CD14-positive monocyte (primary cell): Measurements from ENCODE around the gene DENND10. TPM values are rescaled to one million over a fixed set of nuclear protein-coding genes. Genes with fewer than 3 reads are reported as not detected.
A peak's percentile ranks its signal among the peaks of the same experiment; 100 is the strongest.

ENCODE experiments used
- DNase-seq, 3 donors: peaks; one replicate each; pipeline ENCODE4 v3.0.0-alpha.2; 2011 to 2022
- H2AFZ ChIP-seq: 2 replicates; pipeline ENCODE4 v1.6.0; 2012; ENCODE audit warnings: mild to moderate bottlenecking, low read depth, low read length, inconsistent platforms; ENCODE audit not compliant: insufficient read depth, poor library complexity, severe bottlenecking
- H3K27ac ChIP-seq, 2 donors: 1 replicate in 1 of 2; 2 replicates in 1 of 2; pipeline ENCODE4 v1.5.1; 2012 to 2013; ENCODE audit warnings: low read length in 2 of 2, control low read depth in 1 of 2, inconsistent platforms in 1 of 2, low read depth in 1 of 2, mild to moderate bottlenecking in 1 of 2
- H3K27me3 ChIP-seq, 2 donors: one replicate each; pipeline versions ENCODE4 v1.6.0 to v1.6.1; 2011 to 2013; ENCODE audit warnings: low read length in 2 of 2; ENCODE audit not compliant: control insufficient read depth in 2 of 2, insufficient read depth in 2 of 2
- H3K36me3 ChIP-seq, 2 donors: replicated peaks in 1 of 2; 1 replicate in 1 of 2; 2 replicates in 1 of 2; pipeline versions ENCODE4 v1.5.1 to v1.6.1; 2012 to 2013; ENCODE audit warnings: low read length in 2 of 2, control low read depth in 1 of 2, inconsistent platforms in 1 of 2, mild to moderate bottlenecking in 1 of 2; ENCODE audit not compliant: insufficient read depth in 2 of 2, control insufficient read depth in 1 of 2
- H3K4me1 ChIP-seq, 2 donors: 1 replicate in 1 of 2; 2 replicates in 1 of 2; pipeline versions ENCODE4 v1.5.1 to v1.6.1; 2012 to 2013; ENCODE audit warnings: low read length in 2 of 2, control low read depth in 1 of 2, inconsistent platforms in 1 of 2, mild to moderate bottlenecking in 1 of 2, moderate library complexity in 1 of 2; ENCODE audit not compliant: insufficient read depth in 2 of 2, control insufficient read depth in 1 of 2
- H3K4me2 ChIP-seq: replicated peaks from 2 replicates; pipeline ENCODE3; 2012; ENCODE audit warnings: low read length, moderate library complexity, mild to moderate bottlenecking; ENCODE audit not compliant: poor library complexity, severe bottlenecking; ENCODE audit errors: extremely low read depth
- H3K4me3 ChIP-seq, 3 experiments: fragments of 200-600 bp in 1 of 3; sonication (generic) in 1 of 3; replicated peaks in 1 of 3; 1 replicate in 2 of 3; 2 replicates in 1 of 3; pipeline ENCODE4 v1.5.1; 2011 to 2013; ENCODE audit warnings: low read length in 3 of 3, mild to moderate bottlenecking in 3 of 3, control low read depth in 2 of 3, low read depth in 2 of 3, inconsistent platforms in 1 of 3, moderate library complexity in 1 of 3
- H3K79me2 ChIP-seq: 2 replicates; pipeline ENCODE4 v1.6.0; 2012; ENCODE audit warnings: mild to moderate bottlenecking, control low read depth, inconsistent platforms, low read length, moderate library complexity; ENCODE audit not compliant: insufficient read depth
- H3K9ac ChIP-seq: 2 replicates; pipeline ENCODE4 v1.6.0; 2017; ENCODE audit warnings: low read length, mild to moderate bottlenecking; ENCODE audit not compliant: insufficient read depth, poor library complexity, severe bottlenecking
- H3K9me3 ChIP-seq, 2 donors: replicated peaks in 1 of 2; 1 replicate in 1 of 2; 2 replicates in 1 of 2; pipeline versions ENCODE4 v1.5.1 to v1.6.1; 2012 to 2013; ENCODE audit warnings: low read length in 2 of 2, control low read depth in 1 of 2; ENCODE audit not compliant: control insufficient read depth in 1 of 2, insufficient read depth in 1 of 2
- H4K20me1 ChIP-seq: 2 replicates; pipeline ENCODE4 v1.6.0; 2012; ENCODE audit warnings: mild to moderate bottlenecking, low read length, control low read depth, moderate library complexity; ENCODE audit not compliant: insufficient read depth
- H3K27ac Mint-ChIP-seq, 7 donors: one replicate each; pipeline ENCODE4 v1.8.0; 2020; ENCODE audit warnings: mild to moderate bottlenecking in 7 of 7, mixed read lengths in 7 of 7, moderate library complexity in 6 of 7, inconsistent platforms in 2 of 7
- H3K27me3 Mint-ChIP-seq, 3 donors: one replicate each; pipeline ENCODE4 v1.8.0; 2021 to 2022; ENCODE audit warnings: low read depth in 3 of 3, mild to moderate bottlenecking in 3 of 3, mixed read lengths in 3 of 3, moderate library complexity in 3 of 3, inconsistent platforms in 1 of 3
- H3K36me3 Mint-ChIP-seq, 2 donors: one replicate each; pipeline ENCODE4 v1.8.0; 2020; ENCODE audit warnings: mixed read lengths in 2 of 2, inconsistent platforms in 1 of 2, mild to moderate bottlenecking in 1 of 2
- H3K4me1 Mint-ChIP-seq: one replicate; pipeline ENCODE4 v1.8.0; 2020; ENCODE audit warnings: mild to moderate bottlenecking, mixed read lengths
- H3K4me3 Mint-ChIP-seq, 2 donors: one replicate each; pipeline ENCODE4 v1.8.0; 2020; ENCODE audit warnings: mild to moderate bottlenecking in 2 of 2, mixed read lengths in 2 of 2, moderate library complexity in 1 of 2
- H3K9me3 Mint-ChIP-seq, 7 donors: one replicate each; pipeline ENCODE4 v1.8.0; 2020 to 2022; ENCODE audit warnings: mixed read lengths in 7 of 7, mild to moderate bottlenecking in 6 of 7, moderate library complexity in 6 of 7, inconsistent platforms in 2 of 7
- CTCF ChIP-seq: fragments of 200-600 bp; IDR thresholded peaks from one replicate; pipeline ENCODE4 v1.8.0; 2022; ENCODE audit warnings: antibody characterized with exemption, mild to moderate bottlenecking
- WGBS: methylation state at CpG from one replicate; pipeline ENCODE4 v1.1.5; 2013; ENCODE audit warnings: missing lambda C conversion rate; ENCODE audit not compliant: insufficient coverage; 5-methylcytosine and 5-hydroxymethylcytosine counted together
- intact Hi-C, 2 donors: fragments of 100-400 bp; cut with micrococcal nuclease; formaldehyde crosslinking; loops; one replicate each; pipeline versions ENCODE4 v1.15.0 to v1.15.1; 2023
- polyA plus RNA-seq, 3 donors: library from polyadenylated mRNA; depleted of rRNA in 1 of 3; unstranded in 2 of 3; stranded (reverse) in 1 of 3; fragments of 300-500 nt in 2 of 3; fragments of >200 nt in 1 of 3; fragmentation: Illumina TruSeq in 2 of 3; gene quantifications; 1 replicate in 2 of 3; 2 replicates in 1 of 3; pipeline ENCODE4 v1.2.3, GENCODE V29; 2012 to 2021

Gene DENND10
- polyA plus RNA-seq, 3 donors: 129 to 188 (median 141) TPM

GRCh38 chr10:119167041-119167440, 63.1 kb downstream of the DENND10 start:
- Histone ChIP-seq H2AFZ (peak overlapping the region; percentile 97), H3K27me3 (no peaks in the 10 kb centered on the region), H4K20me1 (no peaks in the 10 kb centered on the region), H3K4me3 (no peak overlapping the region), H3K27ac (peak overlapping the region; percentile 76 to 92), H3K36me3 (peaks cover 41 to 51% of the 10 kb centered on the region in 2 donors), H3K79me2 (peaks cover 21% of the 10 kb centered on the region), H3K4me1 (peaks cover 22 to 28% of the 10 kb centered on the region in 2 donors), H3K4me2 (no peak overlapping the region), H3K9ac (no peak overlapping the region), H3K9me3 (no peaks in the 10 kb centered on the region)
- 92% methylated on average over 3 of the region's 8 CpGs for WGBS
- TF ChIP-seq CTCF: no peak
- intact Hi-C loops: loop anchor here in 1 of 2 donors (5.0 kb wide), 1 partner anchor 35 kb away; no protein-coding TSS in a partner anchor
- Mint-ChIP-seq H3K4me1 (peaks cover 33% of the 10 kb centered on the region), H3K27ac (peak overlapping the region; percentile 88 to 95 (median 94)), H3K36me3 (peaks cover 48 to 52% of the 10 kb centered on the region in 2 donors), H3K27me3 (peaks cover 0 to 1% (median 0%) of the 10 kb centered on the region in 3 donors), H3K9me3 (no peaks in the 10 kb centered on the region), H3K4me3 (peak overlapping the region in 1 of 2 donors; percentile 85)
- DNase-seq: no peak

- WGBS: no CpG with 5 or more reads among the region's 2 CpGs
- peaks cover 51 to 67% of the 10 kb centered on the region in 2 donors for H3K36me3 Mint-ChIP-seq
- Histone ChIP-seq H3K4me2 (no peak overlapping the region), H3K36me3 (peaks cover 51 to 74% of the 10 kb centered on the region in 2 donors), H3K4me1 (peaks cover 29 to 31% of the 10 kb centered on the region in 2 donors), H3K9me3 (no peaks in the 10 kb centered on the region), H3K79me2 (peaks cover 51% of the 10 kb centered on the region), H4K20me1 (peaks cover 28% of the 10 kb centered on the region), H3K27me3 (no peaks in the 10 kb centered on the region), H2AFZ (no peak overlapping the region), H3K4me3 (no peak overlapping the region), H3K9ac (no peak overlapping the region), H3K27ac (peak overlapping the region in 1 of 2 donors; percentile 22)
- H3K4me3 Mint-ChIP-seq: no peak overlapping the region
- peaks cover 33% of the 10 kb centered on the region for H3K4me1 Mint-ChIP-seq
- H3K27me3 Mint-ChIP-seq: no peaks in the 10 kb centered on the region
- H3K9me3 Mint-ChIP-seq: no peaks in the 10 kb centered on the region
- TF ChIP-seq CTCF: no peak
- no peak for DNase-seq
- H3K27ac Mint-ChIP-seq: peak overlapping the region in 1 of 7 donors; percentile 41
- intact Hi-C loops: no loop called here
Observed at GRCh38 chr10:119174109-119174508, 70.2 kb downstream of the DENND10 start.
